ENCODE measurements around the gene G0S2.
"Not testable (repeated sequence)": the region's sequence is repeated elsewhere in the genome, so short reads cannot be mapped to it uniquely, and the experiment has no call there.

The G0S2 gene

GRCh38 chr1:209675565-209676154, 448 bp downstream of the G0S2 start:
- DNase-seq (ENCODE audit: low read depth in 1 of 2, low spot score in 1 of 2) = no peak

- no peak for DNase-seq (ENCODE audit: low read depth in 1 of 2, low spot score in 1 of 2)
Measured at GRCh38 chr1:209678981-209679539, 3.8 kb downstream of the G0S2 start.

GRCh38 chr1:209685821-209686220, 10.6 kb downstream of the G0S2 start:
- no peak for DNase-seq (ENCODE audit: low read depth in 1 of 2, low spot score in 1 of 2)

GRCh38 chr1:209686322-209686721, 11.1 kb downstream of the G0S2 start:
- no peak for DNase-seq (ENCODE audit: low read depth in 1 of 2, low spot score in 1 of 2)

GRCh38 chr1:209688746-209689234, 13.6 kb downstream of the G0S2 start:
- no peak for DNase-seq (ENCODE audit: low read depth in 1 of 2, low spot score in 1 of 2)

- no peak for DNase-seq (ENCODE audit: low read depth in 1 of 2, low spot score in 1 of 2)
Measured at GRCh38 chr1:209689477-209689876, 14.3 kb downstream of the G0S2 start.

- DNase-seq (ENCODE audit: low read depth in 1 of 2, low spot score in 1 of 2) = no peak
Measured at GRCh38 chr1:209691237-209691636, 16.0 kb downstream of the G0S2 start.

GRCh38 chr1:209692296-209692695, 17.1 kb downstream of the G0S2 start:
- no peak for DNase-seq (ENCODE audit: low read depth in 1 of 2, low spot score in 1 of 2)

GRCh38 chr1:209692745-209693504, 17.7 kb downstream of the G0S2 start:
- peak; percentile 47 to 49 for DNase-seq (ENCODE audit: low read depth in 1 of 2, low spot score in 1 of 2)

GRCh38 chr1:209696673-209697072, 21.5 kb downstream of the G0S2 start:
- DNase-seq (ENCODE audit: low read depth in 1 of 2, low spot score in 1 of 2) = no peak

GRCh38 chr1:209697126-209697525, 21.9 kb downstream of the G0S2 start:
- DNase-seq (ENCODE audit: low read depth in 1 of 2, low spot score in 1 of 2) = no peak

GRCh38 chr1:209700686-209701085, 25.5 kb downstream of the G0S2 start:
- DNase-seq (ENCODE audit: low read depth in 1 of 2, low spot score in 1 of 2) = not testable (repeated sequence)

- DNase-seq (ENCODE audit: low read depth in 1 of 2, low spot score in 1 of 2) = no peak
Measured at GRCh38 chr1:209702832-209703231, 27.6 kb downstream of the G0S2 start.

GRCh38 chr1:209703834-209704504, 28.8 kb downstream of the G0S2 start:
- DNase-seq (ENCODE audit: low read depth in 1 of 2, low spot score in 1 of 2) = no peak

GRCh38 chr1:209704584-209704983, 29.4 kb downstream of the G0S2 start, which contains the start of gene HSD11B1:
Gene HSD11B1 (plus strand): TSS chr1:209704846. CDS start chr1:209704943, 97 bp downstream.
- no peak for DNase-seq (ENCODE audit: low read depth in 1 of 2, low spot score in 1 of 2)

GRCh38 chr1:209705033-209705598, 29.9 kb downstream of the G0S2 start:
- DNase-seq (ENCODE audit: low read depth in 1 of 2, low spot score in 1 of 2) = no peak

GRCh38 chr1:209706622-209707021, 31.4 kb downstream of the G0S2 start:
- DNase-seq (ENCODE audit: low read depth in 1 of 2, low spot score in 1 of 2) = no peak

GRCh38 chr1:209707308-209707707, 32.1 kb downstream of the G0S2 start:
- no peak for DNase-seq (ENCODE audit: low read depth in 1 of 2, low spot score in 1 of 2)

GRCh38 chr1:209708297-209708696, 33.1 kb downstream of the G0S2 start:
- no peak for DNase-seq (ENCODE audit: low read depth in 1 of 2, low spot score in 1 of 2)

GRCh38 chr1:209710093-209710492, 34.9 kb downstream of the G0S2 start:
- DNase-seq (ENCODE audit: low read depth in 1 of 2, low spot score in 1 of 2) = no peak

- no peak for DNase-seq (ENCODE audit: low read depth in 1 of 2, low spot score in 1 of 2)
Measured at GRCh38 chr1:209710847-209711246, 35.6 kb downstream of the G0S2 start.

Data from activated T-helper 1 cell treated with anti-CD3 and anti-CD28 coated beads, Interleukin-2, amount 50 U/mL, for 16 hours (primary cell).